ENCODE measurements around the gene FAM83C.

Gene FAM83C

GRCh38 chr20:35328689-35329088 lies 36.5 kb upstream of the FAM83C start:
- Histone ChIP-seq H3K36me3 (ENCODE audit: insufficient read depth, low read length) (no peaks in the 10 kb centered on the region), H2AFZ (ENCODE audit: low read length, unreplicated experiment) (no peak overlapping the region), H3K27ac (ENCODE audit: low read depth, low read length) (peak overlapping the region; percentile 5; the same call in 1 of the 2 replicates), H3K27me3 (ENCODE audit: insufficient read depth, low read length) (no peaks in the 10 kb centered on the region), H3K4me1 (ENCODE audit: control insufficient read depth, insufficient read depth, low read length, unreplicated experiment) (peaks cover 38% of the 10 kb centered on the region), H3K4me3 (ENCODE audit: low read depth, low read length) (no peak overlapping the region), H3K79me2 (ENCODE audit: control insufficient read depth, insufficient read depth, low read length, unreplicated experiment) (no peaks in the 10 kb centered on the region)

- no peak overlapping the region for H2AFZ ChIP-seq (ENCODE audit: low read length, unreplicated experiment)
- peaks cover 38% of the 10 kb centered on the region for H3K4me1 ChIP-seq (ENCODE audit: control insufficient read depth, insufficient read depth, low read length, unreplicated experiment)
- H3K36me3 ChIP-seq (ENCODE audit: insufficient read depth, low read length), result no peaks in the 10 kb centered on the region
- no peak overlapping the region for H3K27ac ChIP-seq (ENCODE audit: low read depth, low read length)
- no peaks in the 10 kb centered on the region for H3K27me3 ChIP-seq (ENCODE audit: insufficient read depth, low read length)
- H3K79me2 ChIP-seq (ENCODE audit: control insufficient read depth, insufficient read depth, low read length, unreplicated experiment), result no peaks in the 10 kb centered on the region
- H3K4me3 ChIP-seq (ENCODE audit: low read depth, low read length), result no peak overlapping the region
These were observed 36.0 kb upstream of the FAM83C start for GRCh38 chr20:35328095-35328685.

GRCh38 chr20:35327074-35327976 lies 35.1 kb upstream of the FAM83C start:
- Histone ChIP-seq H3K27ac (ENCODE audit: low read depth, low read length) (peak overlapping the region; percentile 49), H3K4me1 (ENCODE audit: control insufficient read depth, insufficient read depth, low read length, unreplicated experiment) (peaks cover 38% of the 10 kb centered on the region), H3K36me3 (ENCODE audit: insufficient read depth, low read length) (no peaks in the 10 kb centered on the region), H3K4me3 (ENCODE audit: low read depth, low read length) (no peak overlapping the region; the same call in 1 of the 2 replicates), H2AFZ (ENCODE audit: low read length, unreplicated experiment) (no peak overlapping the region), H3K79me2 (ENCODE audit: control insufficient read depth, insufficient read depth, low read length, unreplicated experiment) (no peaks in the 10 kb centered on the region), H3K27me3 (ENCODE audit: insufficient read depth, low read length) (no peaks in the 10 kb centered on the region)

- Histone ChIP-seq H3K4me1 (ENCODE audit: control insufficient read depth, insufficient read depth, low read length, unreplicated experiment) (peaks cover 38% of the 10 kb centered on the region), H2AFZ (ENCODE audit: low read length, unreplicated experiment) (no peak overlapping the region), H3K79me2 (ENCODE audit: control insufficient read depth, insufficient read depth, low read length, unreplicated experiment) (no peaks in the 10 kb centered on the region), H3K4me3 (ENCODE audit: low read depth, low read length) (no peak overlapping the region), H3K27ac (ENCODE audit: low read depth, low read length) (peak overlapping the region; percentile 49), H3K27me3 (ENCODE audit: insufficient read depth, low read length) (no peaks in the 10 kb centered on the region), H3K36me3 (ENCODE audit: insufficient read depth, low read length) (no peaks in the 10 kb centered on the region)
These were observed 34.5 kb upstream of the FAM83C start for GRCh38 chr20:35326740-35327073.

GRCh38 chr20:35326021-35326739 lies 34.0 kb upstream of the FAM83C start:
- no peaks in the 10 kb centered on the region for H3K79me2 ChIP-seq (ENCODE audit: control insufficient read depth, insufficient read depth, low read length, unreplicated experiment)
- no peaks in the 10 kb centered on the region for H3K27me3 ChIP-seq (ENCODE audit: insufficient read depth, low read length)
- H3K27ac ChIP-seq (ENCODE audit: low read depth, low read length), result no peak overlapping the region
- no peak overlapping the region for H3K4me3 ChIP-seq (ENCODE audit: low read depth, low read length)
- no peaks in the 10 kb centered on the region for H3K36me3 ChIP-seq (ENCODE audit: insufficient read depth, low read length)
- no peak overlapping the region for H2AFZ ChIP-seq (ENCODE audit: low read length, unreplicated experiment)
- peaks cover 38% of the 10 kb centered on the region for H3K4me1 ChIP-seq (ENCODE audit: control insufficient read depth, insufficient read depth, low read length, unreplicated experiment)

- Histone ChIP-seq H3K36me3 (ENCODE audit: insufficient read depth, low read length) (no peaks in the 10 kb centered on the region), H3K4me3 (ENCODE audit: low read depth, low read length) (no peak overlapping the region), H3K79me2 (ENCODE audit: control insufficient read depth, insufficient read depth, low read length, unreplicated experiment) (no peaks in the 10 kb centered on the region), H3K27ac (ENCODE audit: low read depth, low read length) (no peak overlapping the region), H3K4me1 (ENCODE audit: control insufficient read depth, insufficient read depth, low read length, unreplicated experiment) (peaks cover 46% of the 10 kb centered on the region), H3K27me3 (ENCODE audit: insufficient read depth, low read length) (no peaks in the 10 kb centered on the region), H2AFZ (ENCODE audit: low read length, unreplicated experiment) (no peak overlapping the region)
These were observed 33.2 kb upstream of the FAM83C start for GRCh38 chr20:35325401-35325800.

GRCh38 chr20:35320396-35321126 lies 28.3 kb upstream of the FAM83C start:
- Histone ChIP-seq H3K27ac (ENCODE audit: low read depth, low read length) (peak overlapping the region; percentile 92), H3K27me3 (ENCODE audit: insufficient read depth, low read length) (no peaks in the 10 kb centered on the region), H3K79me2 (ENCODE audit: control insufficient read depth, insufficient read depth, low read length, unreplicated experiment) (no peaks in the 10 kb centered on the region), H3K4me3 (ENCODE audit: low read depth, low read length) (peak overlapping the region; percentile 48), H3K36me3 (ENCODE audit: insufficient read depth, low read length) (no peaks in the 10 kb centered on the region), H2AFZ (ENCODE audit: low read length, unreplicated experiment) (no peak overlapping the region), H3K4me1 (ENCODE audit: control insufficient read depth, insufficient read depth, low read length, unreplicated experiment) (peaks cover 48% of the 10 kb centered on the region)

- H3K27me3 ChIP-seq (ENCODE audit: insufficient read depth, low read length), result no peaks in the 10 kb centered on the region
- H3K79me2 ChIP-seq (ENCODE audit: control insufficient read depth, insufficient read depth, low read length, unreplicated experiment), result no peaks in the 10 kb centered on the region
- peak overlapping the region; percentile 48 for H3K4me3 ChIP-seq (ENCODE audit: low read depth, low read length)
- H3K27ac ChIP-seq (ENCODE audit: low read depth, low read length), result peak overlapping the region; percentile 92
- H2AFZ ChIP-seq (ENCODE audit: low read length, unreplicated experiment), result no peak overlapping the region
- no peaks in the 10 kb centered on the region for H3K36me3 ChIP-seq (ENCODE audit: insufficient read depth, low read length)
- H3K4me1 ChIP-seq (ENCODE audit: control insufficient read depth, insufficient read depth, low read length, unreplicated experiment), result peaks cover 54% of the 10 kb centered on the region
These were observed 27.6 kb upstream of the FAM83C start for GRCh38 chr20:35319871-35320197.

- Histone ChIP-seq H2AFZ (ENCODE audit: low read length, unreplicated experiment) (no peak overlapping the region), H3K4me3 (ENCODE audit: low read depth, low read length) (peak overlapping the region; percentile 48; the same call in 1 of the 2 replicates), H3K27me3 (ENCODE audit: insufficient read depth, low read length) (no peaks in the 10 kb centered on the region), H3K36me3 (ENCODE audit: insufficient read depth, low read length) (no peaks in the 10 kb centered on the region), H3K27ac (ENCODE audit: low read depth, low read length) (peak overlapping the region; percentile 92), H3K79me2 (ENCODE audit: control insufficient read depth, insufficient read depth, low read length, unreplicated experiment) (no peaks in the 10 kb centered on the region), H3K4me1 (ENCODE audit: control insufficient read depth, insufficient read depth, low read length, unreplicated experiment) (peaks cover 59% of the 10 kb centered on the region)
These were observed 27.1 kb upstream of the FAM83C start for GRCh38 chr20:35319192-35319870.
